Measurements from ENCODE around the gene PSG6.
"Not testable (repeated sequence)": the region's sequence is repeated elsewhere in the genome, so short reads cannot be mapped to it uniquely, and the experiment has no call there.

Gene PSG6

GRCh38 chr19:42852821-42853220, 64.9 kb downstream of the PSG6 start:
- not testable (repeated sequence) for DNase-seq (ENCODE audit: low read depth in 3 of 3)
